Fibroblast of lung (primary cell): ENCODE data around the gene ECE2. TPM values are rescaled to one million over a fixed set of nuclear protein-coding genes. Genes with fewer than 3 reads are reported as not detected.

Experiments used
- DNase-seq, 2 donors: peaks; one replicate each; pipeline versions ENCODE4 v3.0.0 to v3.0.0-alpha.2; 2010; ENCODE audit warnings: low read depth in 2 of 2
- H2AFZ ChIP-seq: 2 replicates; pipeline ENCODE4 v1.5.1; 2012; ENCODE audit warnings: low read length, control low read depth, inconsistent platforms
- H3K27ac ChIP-seq: 2 replicates; pipeline ENCODE4 v1.5.1; 2011; ENCODE audit warnings: low read length, control low read depth; ENCODE audit not compliant: insufficient read depth
- H3K27me3 ChIP-seq: 2 replicates; pipeline ENCODE4 v1.5.1; 2011; ENCODE audit warnings: mild to moderate bottlenecking, low read length; ENCODE audit not compliant: control insufficient read depth, insufficient read depth
- H3K36me3 ChIP-seq: 2 replicates; pipeline ENCODE4 v1.5.1; 2011; ENCODE audit warnings: low read length; ENCODE audit not compliant: control insufficient read depth, insufficient read depth
- H3K4me1 ChIP-seq: 2 replicates; pipeline ENCODE4 v1.5.1; 2011; ENCODE audit warnings: low read length; ENCODE audit not compliant: control insufficient read depth, insufficient read depth; ENCODE audit errors: extremely low read depth
- H3K4me2 ChIP-seq: 2 replicates; pipeline ENCODE4 v1.5.1; 2011; ENCODE audit warnings: low read length, control low read depth; ENCODE audit not compliant: insufficient read depth; ENCODE audit errors: extremely low read depth
- H3K4me3 ChIP-seq, 4 experiments: fragments of 200-600 bp in 1 of 4; sonication (generic) in 1 of 4; replicated peaks in 1 of 4; 2 replicates each; pipeline ENCODE4 v1.5.1; 2011 to 2016; ENCODE audit warnings: low read length in 4 of 4, low read depth in 3 of 4, mild to moderate bottlenecking in 3 of 4, control low read depth in 2 of 4, inconsistent platforms in 1 of 4, mixed read lengths in 1 of 4; ENCODE audit not compliant: insufficient read depth in 1 of 4; ENCODE audit errors: control extremely low read depth in 1 of 4
- H3K79me2 ChIP-seq: 2 replicates; pipeline ENCODE4 v1.5.1; 2012; ENCODE audit warnings: mild to moderate bottlenecking, low read length, inconsistent platforms; ENCODE audit not compliant: control insufficient read depth, insufficient read depth
- H3K9ac ChIP-seq: 2 replicates; pipeline ENCODE4 v1.5.1; 2011; ENCODE audit warnings: mild to moderate bottlenecking, low read length, control low read depth; ENCODE audit not compliant: insufficient read depth
- H3K9me3 ChIP-seq: 2 replicates; pipeline ENCODE4 v1.5.1; 2012; ENCODE audit warnings: low read depth, low read length; ENCODE audit not compliant: control insufficient read depth, insufficient read depth
- H4K20me1 ChIP-seq: 2 replicates; pipeline ENCODE4 v1.5.1; 2011; ENCODE audit warnings: low read length; ENCODE audit not compliant: control insufficient read depth, insufficient read depth; ENCODE audit errors: extremely low read depth
- CTCF ChIP-seq, 2 donors: IDR thresholded peaks in 1 of 2; conservative IDR thresholded peaks in 1 of 2; 1 replicate in 1 of 2; 2 replicates in 1 of 2; pipeline ENCODE4 v1.5.1; 2011 to 2012; ENCODE audit warnings: low read length in 2 of 2, control low read depth in 1 of 2, inconsistent platforms in 1 of 2, low read depth in 1 of 2, mild to moderate bottlenecking in 1 of 2
- EZH2 ChIP-seq: IDR thresholded peaks from 2 replicates; pipeline ENCODE4 v1.5.1; 2012; ENCODE audit warnings: low read length, control low read depth, mild to moderate bottlenecking; ENCODE audit errors: missing control alignments
- polyA plus RNA-seq, 2 donors: library from polyadenylated mRNA; depleted of rRNA in 1 of 2; stranded (reverse) in 1 of 2; unstranded in 1 of 2; fragments of >200 nt; gene quantifications; 2 replicates each; pipeline ENCODE4 v1.2.1, GENCODE V29; 2011 to 2012; ENCODE audit warnings: missing spikeins in 1 of 2
- total RNA-seq: library from RNA; depleted of rRNA; stranded (reverse); fragments of >200 nt; gene quantifications from 2 replicates; pipeline ENCODE4 v1.2.1, GENCODE V29; 2014

ECE2 gene
- total and polyA plus RNA-seq, 2 donors (not counting 1 experiment from before 2014, with no cell fraction given): not detected

- no peak overlapping the region for H3K9ac ChIP-seq
- H3K9me3 ChIP-seq: no peaks in the 10 kb centered on the region
- H3K27me3 ChIP-seq: no peaks in the 10 kb centered on the region
- H3K4me2 ChIP-seq: no peak overlapping the region
- H3K4me1 ChIP-seq: peaks cover 11% of the 10 kb centered on the region
- DNase-seq: no peak
- TF ChIP-seq EZH2 (no peak), CTCF (conservative IDR thresholded peaks at IDR 0.05 in 1 of 2, IDR thresholded peaks at IDR 0.05 in 1 of 2; ENCODE audit: low read depth in 1 of 2, low read length in 2 of 2) (no peak)
- no peak overlapping the region for H2AFZ ChIP-seq
- no peaks in the 10 kb centered on the region for H4K20me1 ChIP-seq
- H3K36me3 ChIP-seq: peaks cover 51% of the 10 kb centered on the region
- H3K79me2 ChIP-seq: peaks cover 47% of the 10 kb centered on the region
- H3K27ac ChIP-seq: no peak overlapping the region
- H3K4me3 ChIP-seq: no peak overlapping the region
Measured at GRCh38 chr3:184328516-184328915, 52.7 kb downstream of the ECE2 start.

- H4K20me1 ChIP-seq: no peaks in the 10 kb centered on the region
- peaks cover 27% of the 10 kb centered on the region for H3K79me2 ChIP-seq
- peaks cover 26% of the 10 kb centered on the region for H3K4me1 ChIP-seq
- H3K4me2 ChIP-seq: no peak overlapping the region
- H2AFZ ChIP-seq: no peak overlapping the region
- peaks cover 33% of the 10 kb centered on the region for H3K36me3 ChIP-seq
- no peaks in the 10 kb centered on the region for H3K27me3 ChIP-seq
- no peak for TF ChIP-seq CTCF (conservative IDR thresholded peaks at IDR 0.05 in 1 of 2, IDR thresholded peaks at IDR 0.05 in 1 of 2; ENCODE audit: low read depth in 1 of 2, low read length in 2 of 2)
- TF ChIP-seq EZH2: no peak
- peak overlapping the region; percentile 92 for H3K27ac ChIP-seq
- H3K9me3 ChIP-seq: no peaks in the 10 kb centered on the region
- H3K4me3 ChIP-seq: no peak overlapping the region
- H3K9ac ChIP-seq: no peak overlapping the region
- DNase-seq: peak; percentile 71 to 96
Measured at GRCh38 chr3:184332370-184333090, 56.7 kb downstream of the ECE2 start.

GRCh38 chr3:184333190-184333589 lies 57.4 kb downstream of the ECE2 start:
- Histone ChIP-seq H3K4me1 (peaks cover 29% of the 10 kb centered on the region), H3K4me3 (no peak overlapping the region), H3K4me2 (no peak overlapping the region), H4K20me1 (no peaks in the 10 kb centered on the region), H3K9me3 (no peaks in the 10 kb centered on the region), H2AFZ (no peak overlapping the region), H3K36me3 (peaks cover 28% of the 10 kb centered on the region), H3K27ac (peak overlapping the region; percentile 92), H3K79me2 (peaks cover 23% of the 10 kb centered on the region), H3K9ac (no peak overlapping the region), H3K27me3 (no peaks in the 10 kb centered on the region)
- no peak for DNase-seq
- TF ChIP-seq CTCF (conservative IDR thresholded peaks at IDR 0.05 in 1 of 2, IDR thresholded peaks at IDR 0.05 in 1 of 2; ENCODE audit: low read depth in 1 of 2, low read length in 2 of 2) (no peak), EZH2 (no peak)
